HEK293T (cell line): ENCODE measurements around the gene CFAP74.

Source experiments
- ARNT ChIP-seq: fragments of 450-650 bp; IDR thresholded peaks from 2 replicates; pipeline ENCODE4 v1.6.1; 2017; ENCODE audit warnings: mild to moderate bottlenecking
- CTBP1 ChIP-seq: fragments of 450-650 bp; IDR thresholded peaks from 2 replicates; pipeline ENCODE4 v1.6.1; 2016; ENCODE audit warnings: borderline replicate concordance
- ELF4 ChIP-seq: fragments of 450-650 bp; IDR thresholded peaks from 2 replicates; pipeline ENCODE4 v1.6.1; 2017; ENCODE audit warnings: antibody characterized with exemption
- FOXA1 ChIP-seq: fragments of 450-650 bp; IDR thresholded peaks from 2 replicates; pipeline ENCODE4 v1.6.1; 2016; ENCODE audit warnings: mild to moderate bottlenecking
- FOXK2 ChIP-seq: fragments of 450-650 bp; IDR thresholded peaks from 2 replicates; pipeline ENCODE4 v1.6.1; 2016; ENCODE audit warnings: mild to moderate bottlenecking
- FOXM1 ChIP-seq: fragments of 450-650 bp; IDR thresholded peaks from 2 replicates; pipeline ENCODE4 v1.6.1; 2017; ENCODE audit warnings: mild to moderate bottlenecking, borderline replicate concordance
- L3MBTL2 ChIP-seq: fragments of 450-650 bp; conservative IDR thresholded peaks from 2 replicates; pipeline ENCODE4 v1.6.1; 2016; ENCODE audit warnings: mild to moderate bottlenecking
- LEF1 ChIP-seq: fragments of 450-650 bp; IDR thresholded peaks from 2 replicates; pipeline ENCODE4 v1.6.1; 2017; ENCODE audit warnings: mild to moderate bottlenecking, borderline replicate concordance
- SP1 ChIP-seq: fragments of 450-650 bp; IDR thresholded peaks from 2 replicates; pipeline ENCODE4 v1.6.1; 2017
- SUZ12 ChIP-seq: fragments of 450-650 bp; IDR thresholded peaks from 2 replicates; pipeline ENCODE4 v1.6.1; 2016; ENCODE audit warnings: mild to moderate bottlenecking
- TARDBP ChIP-seq: fragments of 450-650 bp; IDR thresholded peaks from 2 replicates; pipeline ENCODE4 v1.6.1; 2016
- TF ChIP-seq, protein P1 (sequence below): fragments of 450-650 bp; IDR thresholded peaks from 2 replicates; pipeline ENCODE4 v1.6.1; 2016

DNA sequence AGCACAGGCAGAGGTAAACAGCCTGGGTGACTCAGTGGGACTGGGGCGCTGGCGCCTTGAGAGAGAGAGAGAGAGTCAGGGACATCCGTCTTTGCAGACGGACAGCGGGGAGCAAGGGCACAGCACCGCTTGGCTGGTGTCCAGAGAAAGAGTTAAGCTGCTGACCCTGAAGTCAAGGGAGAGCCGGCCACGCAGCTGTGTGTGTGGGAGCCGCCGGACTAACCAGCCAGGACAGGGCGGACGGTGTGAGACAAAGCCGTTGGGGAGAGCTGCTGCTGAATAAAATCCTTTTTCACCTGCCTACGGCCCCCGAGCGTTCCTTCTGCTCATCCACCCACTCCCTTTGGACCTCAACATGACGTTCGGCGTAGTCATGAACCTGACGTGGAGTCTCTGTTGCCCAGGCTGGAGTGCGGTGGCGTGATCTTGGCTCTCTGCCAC, 14.5 kb downstream of the CFAP74 start:
- TF ChIP-seq, protein P1, sequence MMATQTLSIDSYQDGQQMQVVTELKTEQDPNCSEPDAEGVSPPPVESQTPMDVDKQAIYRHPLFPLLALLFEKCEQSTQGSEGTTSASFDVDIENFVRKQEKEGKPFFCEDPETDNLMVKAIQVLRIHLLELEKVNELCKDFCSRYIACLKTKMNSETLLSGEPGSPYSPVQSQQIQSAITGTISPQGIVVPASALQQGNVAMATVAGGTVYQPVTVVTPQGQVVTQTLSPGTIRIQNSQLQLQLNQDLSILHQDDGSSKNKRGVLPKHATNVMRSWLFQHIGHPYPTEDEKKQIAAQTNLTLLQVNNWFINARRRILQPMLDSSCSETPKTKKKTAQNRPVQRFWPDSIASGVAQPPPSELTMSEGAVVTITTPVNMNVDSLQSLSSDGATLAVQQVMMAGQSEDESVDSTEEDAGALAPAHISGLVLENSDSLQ: no peak
- TF ChIP-seq CTBP1 (no peak), FOXA1 (no peak), LEF1 (no peak), L3MBTL2 (no peak), SP1 (no peak), FOXK2 (no peak), FOXM1 (no peak), ARNT (no peak), ELF4 (no peak), SUZ12 (no peak), TARDBP (no peak)
